Dermis microvascular lymphatic vessel endothelial cell (primary cell): ENCODE results near the gene VIPR2. TPM values are rescaled to one million over a fixed set of nuclear protein-coding genes. Genes with fewer than 3 reads are reported as not detected.
"Not testable (repeated sequence)": the region's sequence is repeated elsewhere in the genome, so short reads cannot be mapped to it uniquely, and the experiment has no call there.

Experiments
- DNase-seq, 2 donors: peaks; one replicate each; pipeline versions ENCODE4 v3.0.0 to v3.0.0-alpha.2; 2010; ENCODE audit warnings: low read depth in 2 of 2
- total RNA-seq: library from RNA; depleted of rRNA; stranded (reverse); fragments of >200 nt; gene quantifications from 2 replicates; pipeline ENCODE4 v1.2.1, GENCODE V29; 2014

VIPR2 gene
- total RNA-seq, 1 donor from 2014 or later: not detected

DNA sequence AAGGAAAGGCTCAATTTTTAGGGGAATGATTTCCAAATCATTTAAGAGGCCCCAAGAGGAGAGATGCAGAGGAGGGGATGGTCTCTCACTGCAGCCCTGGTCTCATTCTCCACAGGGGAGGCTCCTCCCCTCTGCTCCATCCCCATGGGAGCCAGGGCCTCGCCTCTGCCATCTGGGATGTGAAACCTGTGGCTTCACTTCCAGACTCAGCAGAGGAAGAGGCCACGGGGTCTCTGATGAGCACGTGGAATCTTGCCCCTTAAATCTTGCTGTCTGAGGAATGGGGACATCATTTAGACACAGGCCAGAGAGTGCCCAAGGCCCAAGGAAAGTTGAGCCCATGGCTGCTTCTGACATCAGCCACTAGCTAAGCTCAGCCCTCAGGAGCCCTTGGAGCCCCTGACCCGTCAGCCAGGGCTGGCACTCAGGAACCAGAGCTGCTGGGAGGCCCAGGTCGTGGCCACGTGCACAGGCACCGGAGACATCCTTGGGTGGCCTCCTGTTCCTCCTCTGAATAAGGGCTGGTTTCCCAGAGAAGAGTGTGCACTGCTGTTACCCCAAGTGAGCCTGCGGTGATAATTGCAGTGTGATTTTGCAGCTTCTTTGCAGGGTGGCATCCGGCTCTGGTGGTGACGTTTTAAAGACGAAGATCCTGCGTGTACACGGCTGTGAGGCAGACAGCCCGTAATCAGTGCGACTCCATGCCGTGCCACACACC, 50.5 kb downstream of the VIPR2 start:
- no peak for DNase-seq

DNA sequence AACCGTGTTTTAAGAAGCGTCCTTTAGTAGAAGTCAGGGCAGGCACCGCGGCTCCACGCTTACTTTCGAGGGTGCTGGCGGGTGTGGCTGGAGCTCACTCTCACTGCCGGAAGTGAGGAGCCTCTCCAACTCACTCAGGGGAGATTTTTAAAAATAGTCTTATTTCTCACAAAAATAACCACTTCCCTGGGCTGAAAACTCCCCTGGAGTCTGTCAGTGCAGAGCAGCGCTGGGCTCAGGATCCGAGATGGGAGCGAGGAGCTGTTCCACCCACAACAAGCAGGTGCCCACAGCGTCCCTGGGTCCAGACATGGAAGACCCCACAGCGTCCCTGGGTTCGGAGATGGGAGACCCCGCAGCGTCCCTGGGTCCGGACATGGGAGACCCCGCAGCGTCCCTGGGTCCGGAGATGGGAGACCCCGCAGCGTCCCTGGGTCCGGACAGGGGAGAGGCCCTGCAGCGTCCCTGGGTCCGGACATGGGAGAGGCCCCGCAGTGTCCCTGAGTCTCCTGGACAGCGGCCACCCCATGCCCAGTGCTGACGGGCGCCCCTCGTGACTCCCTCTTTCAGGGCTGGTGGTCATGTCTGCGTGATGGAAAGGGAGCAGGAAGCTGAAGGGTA, 51.2 kb downstream of the VIPR2 start:
- no peak for DNase-seq

DNA sequence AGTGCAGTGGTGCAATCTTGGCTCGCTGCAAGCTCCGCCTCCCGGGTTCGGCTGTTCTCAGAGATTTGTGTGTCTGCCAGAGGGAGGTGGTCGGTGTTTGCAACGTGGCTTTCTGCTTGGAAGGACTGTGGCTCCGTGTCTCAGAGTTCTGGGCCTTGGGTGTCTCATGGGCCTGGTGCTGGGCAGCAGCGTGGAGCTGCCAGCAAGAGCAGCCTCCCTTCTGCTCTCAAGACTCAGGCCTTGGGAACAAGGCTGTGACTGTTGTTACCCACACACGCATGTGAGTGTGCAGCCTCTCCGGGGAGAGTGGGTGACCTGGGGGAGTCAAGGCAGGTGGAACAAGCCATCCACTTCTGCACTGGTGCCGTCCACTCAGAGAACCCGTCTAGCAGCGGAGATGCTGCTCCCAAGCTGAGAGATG, 52.0 kb downstream of the VIPR2 start:
- DNase-seq: no peak

DNA sequence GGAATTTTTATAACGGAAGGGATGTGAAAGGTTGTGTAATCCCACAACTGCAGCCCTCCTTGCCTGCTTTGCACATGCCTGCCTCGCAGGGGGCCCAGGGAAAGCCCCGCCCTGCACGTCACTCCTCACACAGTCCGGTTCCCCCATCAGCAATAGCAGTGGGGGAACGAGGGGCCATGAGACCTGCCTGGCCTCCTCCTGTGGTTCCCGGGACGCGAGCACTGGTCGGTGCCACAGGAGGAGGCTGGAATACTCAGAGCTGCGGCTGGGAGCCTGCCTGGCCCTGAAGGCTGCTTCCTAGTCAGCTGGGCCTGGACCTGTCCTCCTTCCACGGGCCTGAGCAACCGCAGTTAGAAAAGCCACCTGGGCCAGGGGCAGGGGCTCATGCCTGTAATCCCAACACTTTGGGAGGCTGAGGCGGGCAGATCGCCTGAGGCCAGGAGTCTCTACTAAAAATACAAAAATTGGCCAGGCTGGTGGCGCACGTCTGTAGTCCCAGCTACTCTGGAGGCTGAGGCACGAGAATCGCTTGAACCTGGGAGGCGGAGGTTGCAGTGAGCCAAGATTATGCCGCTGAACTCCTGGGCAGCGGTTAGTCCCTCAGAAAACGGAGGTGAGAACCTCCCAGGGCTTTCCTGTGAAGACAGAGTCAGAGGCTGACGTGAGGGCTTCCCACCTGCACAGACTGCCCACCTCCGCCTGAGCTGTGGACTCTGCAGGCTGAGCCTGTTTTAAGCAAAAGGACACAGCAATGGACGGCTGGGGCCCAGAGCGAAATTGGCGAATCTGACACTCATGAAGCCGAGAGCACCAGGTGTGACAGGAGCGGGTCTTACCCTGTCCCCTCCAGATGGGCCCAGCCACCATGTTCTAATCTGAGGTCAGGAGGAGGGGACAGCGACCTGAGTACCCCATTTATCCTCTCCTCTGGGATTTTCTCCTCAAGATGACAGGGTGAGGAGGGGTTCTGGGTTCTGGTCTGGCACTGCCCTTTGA, 52.9 kb downstream of the VIPR2 start:
- DNase-seq: no peak

DNA sequence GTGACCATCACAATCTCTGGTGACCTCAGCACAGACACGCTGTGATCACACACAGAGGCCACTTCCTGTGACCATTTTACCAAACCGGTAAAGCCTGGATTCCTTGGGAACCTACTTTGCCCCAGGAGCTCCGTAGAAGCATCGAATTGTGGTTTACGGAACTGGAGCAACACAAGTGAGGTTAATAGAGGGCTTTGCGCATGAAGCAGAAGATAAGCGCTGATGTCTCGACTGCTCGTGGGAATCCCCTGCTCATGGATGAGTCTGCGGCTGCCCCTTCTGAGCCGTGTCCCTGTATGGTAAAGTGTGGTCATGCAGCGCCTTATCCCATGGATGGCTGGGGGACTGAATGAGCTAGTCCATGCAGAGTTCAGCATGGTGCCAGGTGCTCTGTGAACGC, 53.6 kb downstream of the VIPR2 start:
- DNase-seq: no peak

DNA sequence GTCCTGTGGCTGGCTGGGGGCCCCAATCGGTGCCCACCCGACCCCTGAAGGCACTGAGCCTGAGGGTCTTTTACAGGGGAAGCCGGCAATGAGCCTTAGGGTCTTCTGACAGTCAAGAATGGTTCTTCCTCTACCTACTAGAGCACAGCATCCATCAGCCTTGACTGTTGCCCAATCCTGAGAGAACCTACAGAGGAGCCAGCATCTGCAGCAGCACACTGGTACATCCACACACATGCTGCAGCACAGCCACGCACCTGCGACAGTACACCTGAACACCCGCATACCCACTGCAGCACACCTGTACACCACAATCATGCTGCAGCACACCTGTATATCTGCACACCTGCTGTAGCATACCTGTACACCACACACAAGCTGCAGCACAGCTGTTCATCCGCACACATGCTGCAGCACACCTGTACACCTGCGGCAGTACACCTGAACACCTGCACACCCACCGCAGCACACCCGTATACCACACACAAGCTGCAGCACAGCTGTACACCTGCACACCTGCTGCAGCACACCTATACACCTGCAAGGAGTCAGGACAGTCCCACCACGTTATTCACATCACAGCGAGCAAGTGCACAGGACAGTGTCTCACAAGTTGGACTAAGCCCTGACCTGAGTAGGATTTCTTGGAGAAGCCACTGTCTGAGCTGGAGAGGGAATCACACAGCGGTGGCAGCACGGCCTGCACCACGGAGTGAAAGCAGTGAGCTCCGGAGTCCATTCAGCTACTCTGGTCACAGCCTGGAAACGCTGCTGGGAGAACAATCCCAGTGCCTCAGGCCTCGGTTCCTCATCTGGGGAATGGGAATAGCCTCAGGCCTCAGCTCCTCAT, 56.4 kb downstream of the VIPR2 start:
- DNase-seq: no peak

DNA sequence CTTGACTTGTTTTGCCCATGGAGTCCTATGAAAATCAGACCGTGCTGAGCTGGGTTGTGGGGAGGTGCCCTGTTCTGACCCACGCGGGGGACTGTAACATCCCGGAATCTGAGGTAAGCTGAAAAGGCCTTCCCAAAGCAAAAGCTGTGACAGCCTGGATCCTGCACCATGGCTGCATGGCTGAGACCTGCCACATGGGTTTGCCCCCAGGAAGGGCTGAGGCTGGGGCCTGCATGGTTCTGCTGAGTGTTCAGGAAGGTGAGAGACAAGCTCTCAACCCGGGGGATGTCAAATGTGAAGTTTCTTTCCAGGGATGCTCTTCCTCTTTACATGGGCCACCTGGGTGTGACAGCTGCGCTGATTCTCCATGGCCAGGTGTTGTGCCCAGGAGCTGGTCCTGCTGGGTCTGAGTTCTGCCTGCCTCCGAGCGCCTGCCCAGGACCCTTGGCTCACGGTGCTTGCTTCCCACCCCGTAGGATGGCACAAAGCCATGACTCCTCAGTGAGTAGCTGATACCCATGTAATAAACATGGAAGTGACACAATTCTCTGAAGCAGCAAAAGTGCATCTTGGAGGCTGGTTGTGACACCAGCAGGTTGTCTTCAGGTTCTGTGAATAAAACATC, 58.3 kb downstream of the VIPR2 start:
- DNase-seq: no peak

DNA sequence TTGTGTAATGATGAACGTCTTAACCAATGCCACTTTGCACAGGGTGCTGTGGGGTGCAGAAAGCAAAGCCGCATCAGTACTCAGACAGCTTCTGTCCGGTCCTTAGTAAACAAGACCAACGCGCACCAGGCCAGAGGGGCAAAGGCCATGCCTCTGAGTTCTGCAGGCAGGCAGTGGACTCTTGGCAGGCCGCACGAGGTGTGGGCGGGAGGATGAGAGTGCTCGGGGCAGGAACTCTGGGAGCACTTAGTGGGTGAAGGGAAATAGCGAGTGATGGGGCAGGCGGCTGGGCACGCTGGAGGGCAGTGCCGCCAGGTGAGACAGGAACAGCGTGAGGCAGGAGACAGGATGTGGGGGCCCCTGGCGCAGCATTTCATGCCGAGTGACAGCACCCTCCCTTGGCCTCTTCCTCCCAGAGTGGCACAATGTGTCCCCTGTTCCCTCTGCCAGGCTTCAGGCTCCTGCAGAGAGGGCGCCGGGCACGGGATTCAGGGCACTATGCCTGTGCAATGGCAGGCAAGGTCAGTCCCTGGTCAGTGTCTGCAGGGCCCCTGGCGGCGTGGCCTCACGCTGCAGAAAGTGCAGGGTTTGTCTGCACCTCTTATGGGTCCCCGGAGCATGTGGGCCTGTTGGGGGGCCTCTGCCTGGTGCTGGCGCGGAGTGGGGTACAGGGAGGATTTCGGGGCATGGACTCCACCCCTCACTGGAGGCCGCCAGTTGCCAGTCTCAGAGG, 60.4 kb downstream of the VIPR2 start:
- DNase-seq: no peak

DNA sequence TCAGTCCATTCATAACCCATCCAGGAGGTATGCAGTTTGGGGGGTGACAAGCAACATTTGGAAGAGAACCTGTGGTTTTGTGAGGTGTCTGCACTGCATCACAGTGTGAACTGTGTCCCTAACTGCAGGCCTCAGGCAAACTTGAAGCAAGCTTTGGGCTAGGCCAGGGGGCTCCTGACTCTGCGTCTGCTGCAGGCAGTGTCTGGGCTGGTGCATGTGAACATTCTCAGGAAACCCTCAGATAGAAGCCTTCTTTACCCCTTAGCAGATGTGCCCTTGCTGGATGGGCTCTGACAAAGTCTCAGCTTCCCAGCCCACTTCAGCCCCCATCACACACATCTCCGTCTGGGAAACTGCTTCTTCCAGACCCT, 61.0 kb downstream of the VIPR2 start:
- DNase-seq: no peak

DNA sequence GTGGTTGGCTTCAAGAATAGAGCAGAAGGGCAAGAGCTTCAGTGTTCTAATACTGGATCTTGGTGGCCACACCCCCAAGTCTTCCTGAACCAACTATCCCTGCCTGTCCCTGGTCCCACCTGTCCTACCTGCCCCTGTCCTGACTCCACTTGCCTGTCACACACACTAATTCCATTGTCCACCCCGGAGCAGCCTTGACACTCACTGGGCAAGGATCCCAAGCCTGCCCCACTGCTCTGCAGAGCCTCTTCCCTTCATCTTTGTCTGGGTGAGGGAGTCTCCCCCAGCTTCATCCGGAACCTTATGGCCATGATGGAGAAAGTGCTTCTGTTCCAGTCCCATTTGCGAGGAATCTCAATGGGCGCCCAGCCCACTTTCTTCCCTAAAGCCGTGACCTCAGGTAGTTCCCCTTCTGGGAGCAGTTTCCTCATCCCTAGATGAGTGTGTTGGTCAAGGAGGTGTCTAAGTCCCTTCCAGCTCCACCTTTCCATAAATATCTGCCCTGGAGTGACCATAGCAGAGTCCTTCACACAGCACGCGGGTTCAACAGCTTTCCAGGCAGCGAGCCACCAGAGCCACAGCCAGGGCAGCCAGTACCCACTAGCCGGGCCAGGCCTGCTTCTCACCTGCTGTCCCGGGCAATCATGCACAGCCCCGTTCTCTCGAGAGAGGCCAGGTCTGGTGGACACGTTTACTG, 61.5 kb downstream of the VIPR2 start:
- no peak for DNase-seq

DNA sequence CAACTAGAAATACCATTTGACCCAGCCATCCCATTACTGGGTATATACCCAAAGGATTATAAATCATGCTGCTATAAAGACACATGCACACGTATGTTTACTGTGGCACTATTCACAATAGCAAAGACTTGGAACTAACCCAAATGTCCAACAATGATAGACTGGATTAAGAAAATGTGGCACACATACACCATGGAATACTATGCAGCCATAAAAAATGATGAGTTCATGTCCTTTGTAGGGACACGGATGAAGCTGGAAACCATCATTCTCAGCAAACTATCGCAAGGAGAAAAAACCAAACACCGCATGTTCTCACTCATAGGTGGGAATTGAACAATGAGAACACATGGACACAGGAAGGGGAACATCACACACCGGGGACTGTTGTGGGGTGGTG, 62.6 kb downstream of the VIPR2 start:
- not testable (repeated sequence) for DNase-seq

DNA sequence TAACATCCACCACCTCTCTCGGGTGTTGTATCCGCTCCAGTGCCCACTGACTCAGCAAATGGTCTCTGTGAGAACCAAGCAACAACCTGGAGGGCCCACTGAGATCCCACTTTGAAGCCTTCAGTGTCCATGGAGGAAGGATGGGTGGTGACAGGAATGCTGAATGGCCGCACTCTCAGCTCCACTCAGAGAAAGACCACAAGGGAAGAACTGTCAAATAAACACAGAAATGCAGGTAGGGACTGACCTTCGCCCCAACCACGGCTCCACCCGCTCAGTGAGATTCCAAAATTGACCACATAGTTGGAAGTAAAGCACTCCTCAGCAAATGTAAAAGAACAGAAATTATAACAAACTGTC, 65.8 kb downstream of the VIPR2 start:
- no peak for DNase-seq

DNA sequence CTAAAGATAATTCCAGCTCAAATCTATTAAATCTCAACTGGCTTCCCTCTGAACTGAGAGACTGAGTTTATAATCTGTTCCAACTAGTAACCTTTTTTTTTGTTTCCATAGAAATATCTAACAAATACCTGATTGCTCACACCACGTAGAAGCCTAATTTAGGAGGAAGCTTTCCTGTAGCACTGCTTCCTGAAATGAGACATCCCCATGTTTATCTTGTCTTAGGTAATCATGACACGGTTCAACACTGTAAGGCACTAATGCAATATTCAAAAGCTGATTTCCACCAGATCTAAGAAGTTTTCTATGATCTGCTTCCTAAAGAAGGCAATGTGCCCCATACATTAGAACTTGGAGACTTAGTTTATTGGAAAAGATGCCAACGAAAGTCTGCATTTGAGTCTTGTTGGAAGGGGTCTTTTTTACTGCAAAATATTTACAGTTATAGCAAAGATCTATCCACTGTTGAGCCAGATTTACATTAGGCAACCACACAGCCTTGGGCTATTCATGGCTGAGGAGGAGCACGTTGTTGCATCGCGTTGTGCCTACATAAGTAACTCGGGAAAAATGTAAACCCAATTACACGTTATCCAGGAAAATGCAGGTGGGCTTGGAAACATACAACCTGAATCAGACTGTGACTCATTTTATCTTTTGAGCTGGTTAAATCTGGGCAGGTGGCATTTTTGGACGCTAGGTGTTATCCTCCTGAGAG, 66.3 kb downstream of the VIPR2 start:
- no peak for DNase-seq

DNA sequence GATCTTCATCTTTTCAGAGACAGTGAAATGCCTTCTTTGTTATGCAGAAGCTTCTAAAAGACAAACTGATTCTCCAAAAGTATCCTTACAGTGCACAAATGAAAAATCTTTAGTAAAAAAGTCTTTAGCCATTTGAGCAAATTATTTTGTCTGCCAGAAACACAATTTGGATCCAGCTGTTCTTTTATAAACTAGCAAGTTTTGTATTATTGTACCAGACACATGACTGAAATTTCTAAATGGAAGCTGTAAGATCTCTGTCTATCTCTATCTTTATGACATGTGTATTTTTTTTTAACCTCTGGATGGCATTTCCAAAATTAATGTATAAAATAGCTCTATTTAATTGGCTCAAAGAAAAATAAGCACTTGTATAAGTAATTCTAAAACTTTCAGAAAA, 68.3 kb downstream of the VIPR2 start:
- DNase-seq: no peak

DNA sequence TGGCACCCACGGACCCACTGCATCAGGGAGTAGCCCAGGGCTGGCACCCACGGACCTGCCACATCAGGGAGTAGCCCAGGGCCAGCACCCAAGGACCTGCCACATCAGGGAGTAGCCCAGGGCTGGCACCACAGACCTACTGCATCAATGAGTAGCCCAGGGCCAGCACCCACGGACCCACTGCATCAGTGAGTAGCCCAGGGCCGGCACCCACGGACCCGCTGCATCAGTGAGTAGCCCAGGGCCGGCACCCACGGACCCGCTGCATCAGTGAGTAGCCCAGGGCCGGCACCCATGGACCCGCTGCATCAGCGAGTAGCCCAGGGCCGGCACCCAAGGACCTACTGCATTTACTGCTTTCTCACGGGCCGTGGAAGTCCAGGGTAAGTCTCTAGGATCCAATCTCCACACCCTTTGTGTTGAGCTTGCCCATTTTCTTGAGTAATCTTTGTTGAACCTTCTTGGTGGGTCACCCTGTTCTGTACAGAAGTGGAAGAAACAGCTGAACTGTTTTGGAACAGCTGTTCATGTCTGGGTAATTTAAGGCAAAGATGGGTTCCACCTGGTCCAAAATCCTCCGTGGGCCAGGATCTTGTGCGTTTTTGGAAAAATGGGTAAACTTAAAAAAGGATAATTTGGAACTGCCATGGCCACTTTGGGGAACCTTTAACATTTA, 69.0 kb downstream of the VIPR2 start:
- no peak for DNase-seq

DNA sequence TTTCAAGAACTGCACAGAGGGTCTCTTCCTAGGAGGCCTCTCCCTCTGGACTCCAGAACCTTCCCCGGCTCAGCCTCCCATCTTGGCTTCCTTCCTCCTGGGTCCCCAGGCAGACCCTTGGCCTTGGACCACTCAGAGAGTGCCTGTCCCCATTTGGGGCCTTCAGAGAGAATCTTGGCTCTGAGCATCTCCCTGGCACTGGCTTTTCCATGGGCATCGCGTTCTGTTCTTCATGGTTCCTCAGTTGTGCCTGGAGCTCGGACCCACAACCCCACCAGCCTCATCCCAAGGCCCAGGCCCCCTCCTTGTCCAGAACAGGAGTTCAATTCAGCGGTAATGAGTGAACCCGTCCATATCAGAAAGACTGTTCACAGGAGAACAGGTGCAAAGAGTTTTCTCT, 73.4 kb downstream of the VIPR2 start:
- DNase-seq: no peak

DNA sequence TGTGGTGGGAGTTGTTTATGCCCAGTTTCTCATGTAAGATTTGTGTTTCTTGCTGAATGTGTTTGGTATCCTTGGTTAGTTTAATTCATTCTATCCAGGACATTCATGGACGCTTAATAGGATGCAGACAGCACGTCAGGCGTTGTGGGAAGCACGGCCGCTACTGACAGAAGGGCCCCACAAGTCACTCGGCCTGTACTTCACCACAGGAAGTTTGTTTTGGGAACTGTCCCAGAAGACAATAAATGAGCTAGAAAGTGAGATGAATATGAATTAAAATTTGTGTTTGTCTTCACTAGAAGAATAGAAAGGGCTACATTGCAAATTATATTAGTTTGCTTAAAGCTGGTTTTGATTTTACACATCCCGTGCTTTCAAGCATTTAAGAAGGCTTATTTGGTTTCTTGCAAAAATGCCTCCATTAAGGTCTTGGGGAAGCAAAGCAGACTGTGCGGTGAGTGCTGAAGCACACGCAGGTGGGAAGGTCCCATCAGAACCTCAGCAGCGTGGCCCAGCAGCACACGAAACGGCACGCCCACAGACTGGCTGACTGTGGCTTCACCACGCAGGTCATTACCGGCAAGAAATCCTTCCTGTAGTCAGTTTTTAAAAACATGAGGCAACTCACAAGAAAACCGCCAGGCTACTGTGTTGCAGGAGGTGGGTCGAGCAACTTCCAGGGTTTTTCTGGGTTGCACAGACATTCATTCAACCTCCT, 74.1 kb downstream of the VIPR2 start:
- DNase-seq: peak in 1 of 2 donors; percentile 24
